GM10266 (cell line): ENCODE data around the gene RSPH9.
"Not testable (repeated sequence)": the region's sequence is repeated elsewhere in the genome, so short reads cannot be mapped to it uniquely, and the experiment has no call there.

ENCODE experiments used
- DNase-seq: peaks from one replicate; pipeline ENCODE4 v3.0.0; 2012; ENCODE audit errors: extremely low spot score
- TF ChIP-seq, protein P1 (sequence below): IDR thresholded peaks from 2 replicates; pipeline ENCODE4 v1.5.1; 2012; ENCODE audit warnings: mild to moderate bottlenecking, low read depth; ENCODE audit not compliant: control insufficient read depth, insufficient read depth; ENCODE audit errors: missing control alignments

Gene RSPH9

DNA sequence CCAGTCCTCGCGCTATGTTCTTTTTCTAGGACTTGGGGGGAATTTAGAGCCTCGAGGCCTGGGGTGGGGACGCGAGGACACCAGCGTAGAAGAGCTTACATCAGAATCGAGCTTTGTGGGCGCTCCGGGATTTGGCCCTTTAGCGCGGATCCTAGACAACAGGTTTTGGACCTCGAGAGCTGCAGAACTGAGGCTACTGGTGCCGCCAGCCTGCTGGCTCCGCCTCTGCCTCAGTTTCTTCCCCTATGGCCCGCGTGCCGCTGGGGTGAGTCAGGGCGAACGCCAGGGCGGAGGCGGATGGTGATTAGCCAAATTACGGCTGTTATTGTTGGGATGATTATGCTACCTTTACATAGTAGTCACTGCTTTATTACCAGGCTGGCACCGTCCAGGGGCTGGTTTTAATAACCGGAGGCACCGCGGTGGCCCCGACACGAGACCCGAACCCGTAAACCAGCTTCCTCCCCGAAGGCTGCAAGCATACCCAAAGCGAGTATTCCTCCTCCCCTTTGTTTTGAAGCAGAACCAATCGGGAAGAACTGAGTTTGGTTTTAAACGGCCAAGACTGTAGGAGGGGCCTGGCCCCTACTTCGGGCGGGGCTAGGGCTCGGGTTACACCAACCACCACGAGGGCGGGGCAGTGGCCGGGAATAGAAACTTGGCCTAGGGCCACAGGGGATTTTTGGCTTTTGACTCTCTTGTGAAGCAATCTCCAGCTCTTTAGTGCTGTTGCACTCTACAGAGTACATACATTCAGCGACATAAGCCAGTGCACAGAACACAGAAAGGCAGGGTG lies 15.1 kb upstream of the RSPH9 start:
- DNase-seq: peak; percentile 97
- TF ChIP-seq, protein P1, sequence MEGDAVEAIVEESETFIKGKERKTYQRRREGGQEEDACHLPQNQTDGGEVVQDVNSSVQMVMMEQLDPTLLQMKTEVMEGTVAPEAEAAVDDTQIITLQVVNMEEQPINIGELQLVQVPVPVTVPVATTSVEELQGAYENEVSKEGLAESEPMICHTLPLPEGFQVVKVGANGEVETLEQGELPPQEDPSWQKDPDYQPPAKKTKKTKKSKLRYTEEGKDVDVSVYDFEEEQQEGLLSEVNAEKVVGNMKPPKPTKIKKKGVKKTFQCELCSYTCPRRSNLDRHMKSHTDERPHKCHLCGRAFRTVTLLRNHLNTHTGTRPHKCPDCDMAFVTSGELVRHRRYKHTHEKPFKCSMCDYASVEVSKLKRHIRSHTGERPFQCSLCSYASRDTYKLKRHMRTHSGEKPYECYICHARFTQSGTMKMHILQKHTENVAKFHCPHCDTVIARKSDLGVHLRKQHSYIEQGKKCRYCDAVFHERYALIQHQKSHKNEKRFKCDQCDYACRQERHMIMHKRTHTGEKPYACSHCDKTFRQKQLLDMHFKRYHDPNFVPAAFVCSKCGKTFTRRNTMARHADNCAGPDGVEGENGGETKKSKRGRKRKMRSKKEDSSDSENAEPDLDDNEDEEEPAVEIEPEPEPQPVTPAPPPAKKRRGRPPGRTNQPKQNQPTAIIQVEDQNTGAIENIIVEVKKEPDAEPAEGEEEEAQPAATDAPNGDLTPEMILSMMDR: no peak

DNA sequence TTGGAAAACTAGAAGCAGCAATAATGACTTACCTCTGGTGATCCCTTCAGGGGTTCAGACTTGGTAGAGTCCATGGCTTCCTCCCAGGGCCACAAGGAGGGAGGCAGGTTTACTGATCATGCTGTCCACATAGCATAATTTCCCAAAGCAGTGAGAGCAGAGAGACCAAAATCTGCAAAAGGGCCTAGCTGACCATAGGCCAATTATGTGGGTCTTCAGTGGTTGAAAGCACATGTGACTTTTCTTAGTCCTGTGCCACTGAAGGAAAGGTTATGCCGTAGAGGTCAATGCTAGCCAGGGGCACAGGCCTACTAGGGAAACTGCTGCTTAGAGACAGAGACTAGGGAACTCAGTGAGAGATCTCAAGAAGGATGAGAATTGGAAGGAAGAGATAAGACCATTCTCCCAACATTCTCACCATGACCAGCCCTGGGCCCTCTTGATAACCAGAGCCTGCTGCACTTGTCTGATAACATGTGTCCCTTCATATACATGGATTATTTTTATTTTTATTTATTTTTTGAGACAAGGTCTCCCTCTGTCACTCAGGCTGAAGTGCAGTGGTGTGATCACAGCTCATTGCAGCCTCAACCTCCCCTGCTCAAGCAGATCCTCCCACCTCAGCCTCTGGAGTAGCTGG lies 13.7 kb upstream of the RSPH9 start:
- DNase-seq: no peak

DNA sequence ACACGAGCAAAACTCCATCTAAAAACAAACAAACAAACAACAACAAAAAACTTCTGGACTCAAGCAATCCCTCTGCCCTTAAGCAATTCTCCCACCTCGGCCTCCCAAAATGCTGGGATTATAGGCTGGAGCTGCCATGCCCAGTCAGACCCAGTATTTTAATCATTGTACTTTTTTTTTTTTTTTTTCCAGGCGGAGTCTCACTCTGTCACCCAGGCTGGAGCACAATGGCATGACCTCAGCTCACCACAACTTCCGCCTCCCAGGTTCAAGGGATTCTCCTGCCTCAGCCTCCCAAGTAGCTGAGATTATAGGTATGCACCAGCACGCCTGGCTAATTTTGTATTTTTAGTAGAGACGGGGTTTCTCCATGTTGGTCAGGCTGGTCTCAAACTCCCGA lies 11.8 kb upstream of the RSPH9 start:
- DNase-seq: not testable (repeated sequence)

More for the DNA sequence above, 13.7 kb upstream of the RSPH9 start:
- TF ChIP-seq, protein P1: no peak

DNA sequence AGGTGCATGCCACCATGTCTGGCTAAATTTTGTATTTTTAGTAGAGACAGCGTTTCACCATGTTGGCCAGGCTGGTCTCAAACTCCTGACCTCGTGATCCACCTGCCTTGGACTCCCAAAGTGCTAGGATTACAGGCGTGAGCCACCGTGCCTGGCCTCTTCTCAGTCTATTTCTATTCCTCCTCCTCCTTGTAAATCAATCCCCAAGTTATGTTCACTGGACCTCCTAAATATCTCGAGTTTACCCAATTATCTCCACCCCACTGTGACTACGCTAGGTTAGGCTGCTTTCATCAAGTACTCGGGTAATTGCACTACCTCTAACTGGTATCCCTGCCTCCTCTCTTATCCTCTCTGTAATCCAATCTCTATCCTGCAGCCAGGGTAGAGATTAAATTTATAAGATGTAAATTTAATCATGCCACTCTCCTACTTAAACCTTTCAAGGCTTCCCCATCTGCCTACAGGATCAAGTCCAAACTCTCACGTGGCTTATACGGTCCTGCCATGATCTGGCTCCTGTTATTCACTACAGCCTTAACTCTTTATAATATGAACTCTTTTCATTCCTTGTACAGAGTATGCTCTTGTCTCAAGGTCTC lies 10.0 kb upstream of the RSPH9 start:
- TF ChIP-seq, protein P1: no peak
- no peak for DNase-seq

DNA sequence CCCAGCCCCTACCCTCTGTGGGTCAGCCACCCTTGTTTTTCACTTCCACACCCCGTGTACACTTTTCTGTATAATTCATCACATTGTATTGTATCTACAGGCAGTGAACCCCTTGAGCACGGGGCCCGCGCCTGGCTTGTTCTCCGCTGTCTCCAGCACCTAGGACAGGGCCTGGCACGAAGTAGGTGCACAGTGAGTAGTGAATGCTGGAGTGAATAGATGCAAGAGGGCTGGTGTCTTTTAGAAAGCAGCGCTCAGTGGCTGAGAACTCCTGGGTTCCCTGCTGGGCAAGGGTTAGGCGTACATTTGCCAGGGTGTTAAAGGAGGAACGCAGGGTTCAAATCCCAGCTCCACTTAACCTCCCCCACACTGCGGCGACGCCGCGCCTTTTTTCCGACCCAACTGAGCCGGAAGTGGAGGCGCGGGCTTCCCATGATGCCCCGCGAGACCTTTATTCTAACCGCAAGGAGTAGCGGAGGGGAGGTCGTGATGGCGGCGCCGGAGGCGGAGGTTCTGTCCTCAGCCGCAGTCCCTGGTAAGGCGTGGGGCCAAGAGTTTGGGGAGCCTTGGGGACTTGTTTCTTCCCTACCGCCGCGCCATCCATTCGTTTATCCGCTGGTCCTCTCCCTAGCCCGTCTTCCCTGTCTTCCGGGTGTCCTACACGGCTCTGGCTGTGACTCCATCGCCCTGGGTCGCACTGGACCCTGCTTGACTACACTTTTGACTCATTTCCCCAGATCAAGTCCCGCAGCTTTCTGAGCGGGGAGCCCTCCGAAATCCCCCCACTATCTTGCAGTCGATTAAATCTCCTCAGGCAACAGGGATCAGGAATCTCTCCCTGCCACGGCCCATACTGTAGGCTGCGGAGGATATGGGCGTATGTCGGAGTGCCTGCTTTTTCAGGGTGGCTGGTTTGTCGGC lies 9.2 kb upstream of the RSPH9 start, which contains the start of gene MAD2L1BP:
TSS of gene MAD2L1BP (plus strand) at position 454 of the 921 bp plus-strand sequence. CDS start at position 490, 36 bp downstream.
- TF ChIP-seq, protein P1: no peak
- peak; percentile 76 for DNase-seq

DNA sequence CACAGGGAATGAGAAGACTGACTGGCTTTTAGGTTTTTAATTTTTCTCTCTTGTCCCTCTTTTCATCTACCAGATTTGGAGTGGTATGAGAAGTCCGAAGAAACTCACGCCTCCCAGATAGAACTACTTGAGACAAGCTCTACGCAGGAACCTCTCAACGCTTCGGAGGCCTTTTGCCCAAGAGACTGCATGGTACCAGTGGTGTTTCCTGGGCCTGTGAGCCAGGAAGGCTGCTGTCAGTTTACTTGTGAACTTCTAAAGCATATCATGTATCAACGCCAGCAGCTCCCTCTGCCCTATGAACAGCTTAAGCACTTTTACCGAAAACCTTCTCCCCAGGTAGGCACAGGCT lies 8.6 kb upstream of the RSPH9 start:
- no peak for DNase-seq
- TF ChIP-seq, protein P1: no peak
